K562 (cell line): ENCODE results near the gene TALDO1. TPM values are rescaled to one million over a fixed set of nuclear protein-coding genes. Genes with fewer than 3 reads are reported as not detected.

ENCODE experiments used
- BRF2 ChIP-seq: IDR thresholded peaks from 3 replicates; pipeline ENCODE4 v1.6.1; 2011; ENCODE audit warnings: borderline replicate concordance, mild to moderate bottlenecking; ENCODE audit not compliant: insufficient read length, insufficient read depth
- CC2D1A ChIP-seq: fragments of 450-650 bp; IDR thresholded peaks from 2 replicates; pipeline ENCODE4 v1.6.1; 2017; ENCODE audit warnings: mild to moderate bottlenecking
- HIVEP1 ChIP-seq: fragments of 250-450 bp; sonication (Bioruptor Pico); IDR thresholded peaks from 2 replicates; pipeline ENCODE4 v1.4.0; 2020; ENCODE audit warnings: mild to moderate bottlenecking
- HNRNPL ChIP-seq: fragments of 200-400 bp; formaldehyde crosslinking; IDR thresholded peaks from 2 replicates; pipeline ENCODE4 v1.6.1; 2017; ENCODE audit warnings: low read depth, mild to moderate bottlenecking, low read length
- NCOA1 ChIP-seq: fragments of 450-650 bp; IDR thresholded peaks from 2 replicates; pipeline ENCODE4 v1.6.1; 2016; ENCODE audit warnings: low read depth
- NKRF ChIP-seq: fragments of 450-650 bp; IDR thresholded peaks from 2 replicates; pipeline ENCODE4 v1.6.1; 2016; ENCODE audit warnings: borderline replicate concordance
- NR4A1 ChIP-seq, 2 experiments: fragments of 250-450 bp in 1 of 2; fragments of 450-650 bp in 1 of 2; sonication (Bioruptor Pico) in 1 of 2; IDR thresholded peaks; 2 replicates each; pipeline versions ENCODE4 v1.4.0 to v1.6.1; 2016 to 2020; ENCODE audit warnings: mild to moderate bottlenecking in 2 of 2, missing compliant biosample characterization in 1 of 2, missing genetic modification characterization in 1 of 2, moderate library complexity in 1 of 2
- POLR2G ChIP-seq: fragments of 200-400 bp; formaldehyde crosslinking; IDR thresholded peaks from 2 replicates; pipeline ENCODE4 v1.6.1; 2017; ENCODE audit warnings: low read depth, mild to moderate bottlenecking, antibody characterized with exemption, low read length, moderate library complexity
- RAD51 ChIP-seq: fragments of 450-650 bp; IDR thresholded peaks from 2 replicates; pipeline ENCODE4 v1.7.1; 2016; ENCODE audit warnings: low read depth, mild to moderate bottlenecking, borderline replicate concordance
- RBM22 ChIP-seq: fragments of 200-400 bp; formaldehyde crosslinking; IDR thresholded peaks from 2 replicates; pipeline ENCODE4 v1.6.1; 2018; ENCODE audit warnings: low read length, low read depth; ENCODE audit not compliant: poor library complexity, severe bottlenecking
- SRSF3 ChIP-seq: fragments of 200-400 bp; formaldehyde crosslinking; IDR thresholded peaks from 2 replicates; pipeline ENCODE4 v1.6.1; 2016; ENCODE audit warnings: mild to moderate bottlenecking, low read length, moderate library complexity; ENCODE audit not compliant: insufficient read depth
- TAF1 ChIP-seq: IDR thresholded peaks from 2 replicates; pipeline ENCODE4 v1.6.1; 2011; ENCODE audit warnings: mild to moderate bottlenecking, low read length, moderate library complexity; ENCODE audit not compliant: insufficient read depth, control insufficient read depth, severe bottlenecking; ENCODE audit errors: extremely low read depth
- TCFL5 ChIP-seq: fragments of 250-450 bp; sonication (Bioruptor Pico); conservative IDR thresholded peaks from 2 replicates; pipeline ENCODE4 v1.6.1; 2021; ENCODE audit warnings: mild to moderate bottlenecking, moderate library complexity, matching md5 sums
- TEAD4 ChIP-seq, 2 experiments: sonication (generic) in 1 of 2; formaldehyde crosslinking in 1 of 2; IDR thresholded peaks; 2 replicates each; pipeline versions ENCODE4 v1.6.1 to v1.8.0; 2012 to 2022; ENCODE audit warnings: borderline replicate concordance in 1 of 2, inconsistent platforms in 1 of 2, low read length in 1 of 2, mild to moderate bottlenecking in 1 of 2, missing genetic modification reagents in 1 of 2
- XRCC4 ChIP-seq: IDR thresholded peaks from one replicate; pipeline ENCODE4 v1.6.1; 2011; ENCODE audit not compliant: insufficient read depth, insufficient read length; ENCODE audit errors: extremely low read depth
- ZKSCAN8 ChIP-seq: fragments of 200-800 bp; sonication (Bioruptor generic); IDR thresholded peaks from 2 replicates; pipeline ENCODE4 v1.6.1; 2016; ENCODE audit warnings: missing genetic modification characterization, missing compliant biosample characterization
- ZNF217 ChIP-seq: sonication (generic); formaldehyde crosslinking; IDR thresholded peaks from 2 replicates; pipeline ENCODE4 v1.8.0; 2022; ENCODE audit warnings: mild to moderate bottlenecking, missing genetic modification reagents
- ZNF253 ChIP-seq: fragments of 250-450 bp; sonication (Bioruptor Pico); conservative IDR thresholded peaks from 2 replicates; pipeline ENCODE4 v1.6.1; 2021; ENCODE audit warnings: mild to moderate bottlenecking
- ZNF583 ChIP-seq: fragments of 250-450 bp; sonication (Bioruptor Pico); IDR thresholded peaks from 2 replicates; pipeline ENCODE4 v1.4.0; 2020
- ZNF609 ChIP-seq: sonication (generic); formaldehyde crosslinking; IDR thresholded peaks from 2 replicates; pipeline ENCODE4 v1.8.1; 2023; ENCODE audit warnings: missing genetic modification reagents, mild to moderate bottlenecking, borderline replicate concordance
- polyA plus RNA-seq, 8 experiments: library from polyadenylated mRNA; depleted of rRNA in 4 of 8; stranded (reverse) in 5 of 8; unstranded in 3 of 8; fragments of >200 nt; fragmentation: Nextera tagmentation in 2 of 8; fragmentation: Illumina TruSeq in 1 of 8; extraction: Ambion mirVana in 2 of 8; extraction: Trizol in 1 of 8; gene quantifications; 2 replicates each; pipeline versions ENCODE4 v1.2.1 to v1.2.3, GENCODE V29; 2011 to 2014; ENCODE audit warnings: inconsistent platforms in 1 of 8, missing spikeins in 1 of 8
- total RNA-seq, 7 experiments: library from RNA; depleted of rRNA in 6 of 7; stranded (reverse); fragments of >200 nt in 6 of 7; fragmentation: Illumina TruSeq in 2 of 7; extraction: Trizol in 2 of 7; gene quantifications; 2 replicates each; pipeline versions ENCODE4 v1.2.1 to v1.2.3, GENCODE V29; 2011 to 2021; ENCODE audit warnings: low replicate concordance in 1 of 7

TALDO1 gene
- total and polyA plus RNA-seq, 9 of the 15 experiments (the other 6 are each of a cell fraction or from before 2014, with no cell fraction given), result 260 to 541 (median 441) TPM

GRCh38 chr11:810040-810567, 62.8 kb downstream of the TALDO1 start (continued):
- TF ChIP-seq SRSF3 (no peak), ZNF583 (CRISPR knock-in tag) (no peak), RBM22 (peak; percentile 17), XRCC4 (no peak), NKRF (no peak), CC2D1A (no peak), ZNF253 (CRISPR knock-in tag) (no peak), TCFL5 (CRISPR knock-in tag) (no peak), TEAD4 (IDR thresholded peaks at IDR 0.05; ENCODE audit: low read length) (no peak), TEAD4 (CRISPR knock-in tag; IDR thresholded peaks at IDR 0.05; ENCODE audit: borderline replicate concordance) (peak; percentile 14; the same call in 1 of the 2 replicates), NCOA1 (no peak), POLR2G (peak; percentile 55), RAD51 (no peak), ZNF609 (0 out of 2 replicates have a peak, but pooled peaks have one; percentile 73), HNRNPL (0 out of 2 replicates have a peak, but pooled peaks have one; percentile 35), TAF1 (no peak), HIVEP1 (no peak), ZKSCAN8 (CRISPR knock-in tag) (no peak), ZNF217 (CRISPR knock-in tag) (no peak), BRF2 (no peak), NR4A1 (CRISPR knock-in tag; IDR thresholded peaks at IDR 0.05) (no peak), NR4A1 (tag; IDR thresholded peaks at IDR 0.05) (no peak)
